Mononuclear cell (primary cell): ENCODE results near the gene PRSS38. TPM values are rescaled to one million over a fixed set of nuclear protein-coding genes. Genes with fewer than 3 reads are reported as not detected.

Experiments used
- H3K27me3 ChIP-seq: 2 replicates; pipeline ENCODE4 v1.6.0; 2011; ENCODE audit warnings: low read length, control low read depth; ENCODE audit not compliant: insufficient read depth
- H3K4me1 ChIP-seq: 2 replicates; pipeline ENCODE4 v1.5.1; 2011; ENCODE audit warnings: mild to moderate bottlenecking, low read length, control low read depth; ENCODE audit not compliant: insufficient read depth
- H3K4me3 ChIP-seq: 2 replicates; pipeline ENCODE4 v1.5.1; 2011; ENCODE audit warnings: mild to moderate bottlenecking, low read length, moderate library complexity
- H3K9me3 ChIP-seq: 2 replicates; pipeline ENCODE4 v1.5.1; 2011; ENCODE audit warnings: low read depth, mild to moderate bottlenecking, control low read depth, low read length
- total RNA-seq: library from RNA; depleted of rRNA; stranded (reverse); fragments of >200 nt; gene quantifications from one replicate; pipeline ENCODE4 v1.2.3, GENCODE V29; 2012

The PRSS38 gene
- total RNA-seq, 1 donor, result not detected

- Histone ChIP-seq H3K9me3 (no peaks in the 10 kb centered on the region), H3K4me3 (no peak overlapping the region), H3K27me3 (no peaks in the 10 kb centered on the region), H3K4me1 (peaks cover 11% of the 10 kb centered on the region)
Measured at GRCh38 chr1:227774821-227775661, 40.4 kb upstream of the PRSS38 start.

DNA sequence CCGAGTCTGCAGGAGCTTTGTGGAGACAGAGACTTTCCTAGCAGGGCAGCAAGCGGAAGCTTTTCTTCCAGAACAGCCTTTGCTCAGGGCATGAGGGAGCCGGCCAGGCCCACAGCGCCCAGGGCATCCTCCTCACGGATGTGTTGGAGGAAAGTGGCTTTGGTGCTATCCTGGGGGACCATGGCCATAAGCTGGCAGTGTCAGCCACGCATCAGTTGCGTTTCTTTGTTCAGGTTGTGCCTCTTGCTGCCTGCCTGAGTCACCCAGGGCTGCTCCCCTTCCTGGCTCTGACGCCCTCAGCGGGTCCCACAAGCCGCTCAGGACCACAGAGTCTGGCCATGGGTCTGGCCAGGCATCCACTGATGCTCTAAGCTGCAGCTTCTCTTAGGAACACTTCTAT lies 39.6 kb upstream of the PRSS38 start:
- peaks cover 11% of the 10 kb centered on the region for H3K4me1 ChIP-seq
- no peaks in the 10 kb centered on the region for H3K9me3 ChIP-seq
- H3K27me3 ChIP-seq, result no peaks in the 10 kb centered on the region
- no peak overlapping the region for H3K4me3 ChIP-seq

GRCh38 chr1:227776331-227776771 lies 39.1 kb upstream of the PRSS38 start:
- Histone ChIP-seq H3K27me3 (no peaks in the 10 kb centered on the region), H3K4me3 (no peak overlapping the region), H3K4me1 (peaks cover 11% of the 10 kb centered on the region), H3K9me3 (no peaks in the 10 kb centered on the region)

DNA sequence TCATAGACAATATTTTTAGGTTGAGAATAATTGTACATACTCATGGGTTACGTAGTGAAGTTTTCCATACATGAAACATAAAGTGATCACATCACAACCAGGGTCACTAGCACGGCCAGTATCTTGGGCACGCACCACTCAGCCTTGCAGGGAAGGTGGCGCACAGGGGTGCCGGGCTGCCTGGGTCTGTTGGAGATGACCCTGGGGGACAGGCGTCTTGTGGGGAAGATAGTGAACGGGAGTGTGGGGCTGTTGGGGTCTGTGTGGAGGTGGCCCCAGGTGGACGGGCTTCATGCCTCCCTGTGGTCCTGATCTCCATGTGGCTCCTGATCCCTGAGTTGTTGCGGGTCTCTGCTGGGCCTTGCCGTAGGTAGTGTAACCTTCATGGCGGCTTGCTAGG lies 38.3 kb upstream of the PRSS38 start:
- Histone ChIP-seq H3K4me3 (no peak overlapping the region), H3K27me3 (no peaks in the 10 kb centered on the region), H3K9me3 (no peaks in the 10 kb centered on the region), H3K4me1 (peaks cover 11% of the 10 kb centered on the region)

GRCh38 chr1:227777646-227778045 lies 37.8 kb upstream of the PRSS38 start:
- H3K4me3 ChIP-seq, result no peak overlapping the region
- H3K9me3 ChIP-seq, result no peaks in the 10 kb centered on the region
- no peaks in the 10 kb centered on the region for H3K27me3 ChIP-seq
- H3K4me1 ChIP-seq, result peaks cover 11% of the 10 kb centered on the region

DNA sequence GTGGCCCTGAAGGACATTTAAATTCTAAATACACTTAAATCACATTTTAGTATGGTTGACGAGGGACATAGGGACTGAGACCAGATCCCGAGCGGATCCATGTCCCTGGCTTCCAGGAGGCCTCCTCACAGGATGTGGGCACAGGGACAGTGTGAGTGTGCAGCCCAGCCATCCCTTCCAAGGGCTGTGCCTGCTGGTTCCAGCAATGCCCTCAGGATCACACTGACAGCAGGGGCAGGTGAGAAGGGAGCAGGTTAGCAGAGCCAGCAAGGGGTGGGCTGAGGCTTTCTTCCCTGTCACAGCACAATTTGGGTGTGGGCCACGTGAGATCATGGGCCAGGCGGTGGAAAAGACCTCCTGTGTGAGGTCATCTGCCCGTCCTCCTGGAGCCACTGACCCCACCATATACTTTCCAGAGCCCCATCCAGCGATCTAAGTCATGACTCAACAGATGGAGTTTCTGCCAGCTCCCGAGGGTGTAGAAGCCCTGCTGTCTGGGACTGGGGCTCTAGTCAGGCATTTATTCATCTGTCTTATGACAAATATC lies 37.0 kb upstream of the PRSS38 start:
- Histone ChIP-seq H3K4me1 (peaks cover 9% of the 10 kb centered on the region), H3K27me3 (no peaks in the 10 kb centered on the region), H3K9me3 (no peaks in the 10 kb centered on the region), H3K4me3 (no peak overlapping the region)

GRCh38 chr1:227779021-227779441 lies 36.4 kb upstream of the PRSS38 start:
- Histone ChIP-seq H3K4me1 (peaks cover 4% of the 10 kb centered on the region), H3K27me3 (no peaks in the 10 kb centered on the region), H3K9me3 (no peaks in the 10 kb centered on the region), H3K4me3 (no peak overlapping the region)

DNA sequence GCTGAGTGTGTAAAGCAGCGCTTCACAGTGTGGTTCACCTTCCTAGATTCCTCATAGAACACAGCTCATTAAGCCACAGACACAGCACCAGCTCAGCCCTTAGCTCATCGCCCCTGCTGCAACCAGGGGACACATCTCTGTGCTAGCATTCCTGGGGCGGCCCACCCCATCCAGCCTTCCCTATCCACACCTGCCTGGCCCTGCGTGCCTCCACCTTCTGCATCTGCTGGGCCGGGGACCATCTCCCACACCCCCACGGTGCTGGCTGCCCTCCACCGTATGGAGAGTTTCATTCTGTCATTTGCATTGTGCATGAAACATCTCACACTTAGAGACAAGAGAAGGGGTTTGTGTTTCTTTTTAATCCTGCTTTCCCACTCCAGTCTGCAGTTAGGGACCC lies 35.8 kb upstream of the PRSS38 start:
- no peaks in the 10 kb centered on the region for H3K9me3 ChIP-seq
- H3K27me3 ChIP-seq, result no peaks in the 10 kb centered on the region
- no peak overlapping the region for H3K4me3 ChIP-seq
- H3K4me1 ChIP-seq, result no peaks in the 10 kb centered on the region

- Histone ChIP-seq H3K9me3 (no peaks in the 10 kb centered on the region), H3K4me3 (no peak overlapping the region), H3K27me3 (no peaks in the 10 kb centered on the region), H3K4me1 (no peaks in the 10 kb centered on the region)
Measured at GRCh38 chr1:227780101-227781044, 35.1 kb upstream of the PRSS38 start.

DNA sequence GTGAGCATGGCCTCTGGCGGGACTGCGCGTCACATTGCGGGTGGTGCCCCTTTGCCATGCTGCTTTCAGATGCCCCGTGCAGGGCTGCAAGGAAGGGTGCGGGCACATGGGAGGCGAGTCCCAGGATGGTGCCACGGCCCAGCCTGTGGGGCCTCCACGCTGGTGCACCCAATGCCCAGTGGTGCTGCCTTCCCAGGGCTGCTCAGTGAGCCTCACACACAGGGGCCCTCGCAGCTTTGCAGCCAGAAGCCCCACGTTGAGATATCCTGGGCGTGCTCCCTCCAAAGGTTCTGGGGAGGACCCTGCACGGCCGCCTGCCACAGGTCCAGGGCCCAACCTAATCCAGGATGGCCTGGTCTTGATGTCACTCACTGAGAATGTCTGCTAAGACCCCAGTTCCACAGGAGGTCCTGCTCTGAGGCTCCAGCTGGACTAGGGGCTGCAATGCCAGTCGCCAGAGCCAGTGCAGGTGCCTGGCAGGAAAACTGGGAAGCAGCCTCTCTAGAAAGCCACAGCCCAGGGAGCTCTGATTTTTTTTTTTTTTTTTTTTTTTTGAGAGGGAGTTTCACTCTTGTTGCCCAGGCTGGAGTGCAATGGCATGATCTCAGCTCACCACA lies 34.1 kb upstream of the PRSS38 start:
- Histone ChIP-seq H3K4me3 (no peak overlapping the region), H3K9me3 (no peaks in the 10 kb centered on the region), H3K4me1 (peaks cover 7% of the 10 kb centered on the region), H3K27me3 (peaks cover 7% of the 10 kb centered on the region)

GRCh38 chr1:227782226-227782625 lies 33.2 kb upstream of the PRSS38 start:
- H3K9me3 ChIP-seq, result no peaks in the 10 kb centered on the region
- no peak overlapping the region for H3K4me3 ChIP-seq
- peaks cover 11% of the 10 kb centered on the region for H3K27me3 ChIP-seq
- H3K4me1 ChIP-seq, result peaks cover 14% of the 10 kb centered on the region

- H3K4me3 ChIP-seq, result no peak overlapping the region
- H3K9me3 ChIP-seq, result no peaks in the 10 kb centered on the region
- peaks cover 12% of the 10 kb centered on the region for H3K27me3 ChIP-seq
- H3K4me1 ChIP-seq, result peaks cover 28% of the 10 kb centered on the region
Measured at GRCh38 chr1:227785094-227785804, 30.2 kb upstream of the PRSS38 start.

- H3K9me3 ChIP-seq, result no peaks in the 10 kb centered on the region
- no peak overlapping the region for H3K4me3 ChIP-seq
- H3K27me3 ChIP-seq, result peaks cover 12% of the 10 kb centered on the region
- peaks cover 28% of the 10 kb centered on the region for H3K4me1 ChIP-seq
Measured at GRCh38 chr1:227785805-227786671, 29.4 kb upstream of the PRSS38 start.
